Cardiac muscle cell (in vitro differentiated cells and primary cell): Measurements from ENCODE around the gene BAHD1. TPM values are rescaled to one million over a fixed set of nuclear protein-coding genes. Genes with fewer than 3 reads are reported as not detected.

Experiments
- DNase-seq, 2 donors: peaks; one replicate each; pipeline versions ENCODE4 v3.0.0 to v3.0.0-alpha.2; 2010 to 2017; ENCODE audit warnings: low read depth in 1 of 2, low spot score in 1 of 2
- H3K27ac ChIP-seq: fragments of 200-600 bp; sonication (generic); 2 replicates; pipeline ENCODE4 v1.5.1; 2016
- H3K27me3 ChIP-seq: fragments of 200-600 bp; sonication (generic); 2 replicates; pipeline ENCODE4 v1.6.0; 2016; ENCODE audit warnings: control low read depth
- H3K36me3 ChIP-seq: fragments of 200-600 bp; sonication (generic); 2 replicates; pipeline ENCODE4 v1.5.1; 2016; ENCODE audit warnings: control low read depth
- H3K4me1 ChIP-seq: fragments of 200-600 bp; sonication (generic); 2 replicates; pipeline ENCODE4 v1.8.1; 2017; ENCODE audit warnings: low read depth, mild to moderate bottlenecking, mixed run types
- H3K4me3 ChIP-seq: fragments of 200-600 bp; sonication (generic); 2 replicates; pipeline ENCODE4 v1.5.1; 2016; ENCODE audit warnings: mild to moderate bottlenecking
- H3K9me3 ChIP-seq: fragments of 200-600 bp; sonication (generic); 2 replicates; pipeline ENCODE4 v1.5.1; 2017; ENCODE audit warnings: low read depth, mild to moderate bottlenecking, control low read depth
- CTCF ChIP-seq: IDR thresholded peaks from 2 replicates; pipeline ENCODE4 v1.5.1; 2012; ENCODE audit warnings: low read depth, mild to moderate bottlenecking, low read length
- polyA plus RNA-seq: library from polyadenylated mRNA; unstranded; fragments of >200 nt; fragmentation: Nextera tagmentation; extraction: Ambion mirVana; gene quantifications from 2 replicates; pipeline ENCODE4 v1.2.1, GENCODE V29; 2016
- total RNA-seq: library from RNA; depleted of rRNA; stranded (reverse); fragments of >200 nt; gene quantifications from 2 replicates; pipeline ENCODE4 v1.2.3, GENCODE V29; 2016

BAHD1 gene
- total and polyA plus RNA-seq, 2 experiments from 2014 or later = 15.7 to 29.3 TPM

GRCh38 chr15:40483919-40484318 lies 43.2 kb downstream of the BAHD1 start:
- no peak overlapping the region for H3K4me3 ChIP-seq
- DNase-seq = no peak
- no peaks in the 10 kb centered on the region for H3K9me3 ChIP-seq
- no peak overlapping the region for H3K27ac ChIP-seq
- H3K27me3 ChIP-seq = no peaks in the 10 kb centered on the region
- H3K4me1 ChIP-seq = no peaks in the 10 kb centered on the region
- H3K36me3 ChIP-seq = no peaks in the 10 kb centered on the region
- no peak for TF ChIP-seq CTCF

- H3K4me1 ChIP-seq = no peaks in the 10 kb centered on the region
- H3K36me3 ChIP-seq = no peaks in the 10 kb centered on the region
- TF ChIP-seq CTCF = no peak
- no peak for DNase-seq
- H3K27ac ChIP-seq = no peak overlapping the region
- H3K27me3 ChIP-seq = no peaks in the 10 kb centered on the region
- no peaks in the 10 kb centered on the region for H3K9me3 ChIP-seq
- no peak overlapping the region for H3K4me3 ChIP-seq
Measured at GRCh38 chr15:40486066-40486770, 45.5 kb downstream of the BAHD1 start.

GRCh38 chr15:40487816-40488682 lies 47.3 kb downstream of the BAHD1 start:
- no peak for DNase-seq
- no peaks in the 10 kb centered on the region for H3K9me3 ChIP-seq
- H3K27me3 ChIP-seq = no peaks in the 10 kb centered on the region
- no peak overlapping the region for H3K4me3 ChIP-seq
- TF ChIP-seq CTCF = no peak
- no peak overlapping the region for H3K27ac ChIP-seq
- no peaks in the 10 kb centered on the region for H3K4me1 ChIP-seq
- no peaks in the 10 kb centered on the region for H3K36me3 ChIP-seq

GRCh38 chr15:40489274-40490175 lies 48.8 kb downstream of the BAHD1 start:
- no peak overlapping the region for H3K27ac ChIP-seq
- DNase-seq = no peak
- no peak for TF ChIP-seq CTCF

GRCh38 chr15:40493089-40493840 lies 52.5 kb downstream of the BAHD1 start:
- H3K27me3 ChIP-seq = no peaks in the 10 kb centered on the region
- H3K4me1 ChIP-seq = no peaks in the 10 kb centered on the region
- H3K27ac ChIP-seq = no peak overlapping the region
- H3K36me3 ChIP-seq = no peaks in the 10 kb centered on the region
- no peak overlapping the region for H3K4me3 ChIP-seq
- DNase-seq = no peak
- no peaks in the 10 kb centered on the region for H3K9me3 ChIP-seq
- no peak for TF ChIP-seq CTCF

More at GRCh38 chr15:40489274-40490175, 48.8 kb downstream of the BAHD1 start:
- Histone ChIP-seq H3K4me1 (no peaks in the 10 kb centered on the region), H3K4me3 (no peak overlapping the region), H3K27me3 (no peaks in the 10 kb centered on the region), H3K36me3 (no peaks in the 10 kb centered on the region), H3K9me3 (no peaks in the 10 kb centered on the region)
